Measurements from ENCODE around the gene PCDH15.

PCDH15 gene

DNA sequence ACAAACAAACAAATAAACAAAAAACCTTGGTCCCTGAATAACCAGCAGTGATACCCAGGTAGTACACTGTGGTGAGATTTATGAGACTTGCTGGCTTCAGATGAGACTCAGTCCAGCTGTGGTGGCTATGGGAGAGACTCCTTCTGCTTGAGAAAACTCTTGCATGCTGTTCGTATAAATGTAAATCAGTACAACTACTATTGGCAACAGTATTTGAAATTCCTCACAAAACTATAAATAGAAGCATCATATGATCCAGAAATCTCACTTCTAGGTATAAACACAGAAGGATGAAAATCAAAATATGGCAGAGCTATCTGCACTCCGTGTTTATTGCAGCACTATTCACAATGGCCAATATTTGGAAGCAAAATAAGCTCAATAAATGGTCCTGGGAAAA lies 692.1 kb downstream of the PCDH15 start:
- DNase-seq = no peak

DNA sequence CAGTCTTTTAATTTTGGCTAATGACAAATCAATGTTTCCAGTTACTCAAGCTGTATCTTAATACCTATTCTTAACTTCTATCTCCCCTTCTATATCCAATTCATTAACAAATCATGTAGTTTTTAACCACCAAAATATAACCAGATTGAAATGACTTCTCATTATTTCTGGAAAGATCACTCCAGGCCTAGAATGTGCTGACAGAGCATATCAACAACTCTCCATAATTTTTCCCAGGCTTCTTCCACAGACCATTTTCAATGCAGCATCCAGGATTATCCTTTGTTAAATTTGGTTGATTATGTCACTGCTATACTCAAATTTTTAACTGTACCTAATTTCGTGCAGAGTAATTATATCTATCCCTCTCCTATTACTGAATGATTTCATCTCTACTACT lies 704.1 kb downstream of the PCDH15 start:
- no peak for DNase-seq

DNA sequence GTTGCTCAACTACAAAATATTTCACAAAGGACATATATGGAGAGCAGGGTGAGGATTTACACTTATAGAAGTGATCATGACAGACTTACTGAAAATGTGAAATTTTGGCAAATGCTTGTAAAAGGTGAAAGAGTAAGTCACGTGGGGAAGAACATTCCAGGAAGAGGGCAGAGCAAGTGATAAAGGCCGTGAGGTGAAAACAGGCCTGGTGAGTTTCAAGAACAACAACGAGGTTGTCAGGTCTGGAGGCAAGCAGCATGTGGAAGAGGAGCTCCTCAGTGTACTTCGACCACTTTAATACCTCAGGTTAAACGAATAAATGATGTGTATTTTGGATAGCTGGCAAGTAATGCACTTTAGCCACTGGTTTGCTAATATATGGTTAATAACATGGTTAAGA lies 706.7 kb downstream of the PCDH15 start:
- no peak for DNase-seq

DNA sequence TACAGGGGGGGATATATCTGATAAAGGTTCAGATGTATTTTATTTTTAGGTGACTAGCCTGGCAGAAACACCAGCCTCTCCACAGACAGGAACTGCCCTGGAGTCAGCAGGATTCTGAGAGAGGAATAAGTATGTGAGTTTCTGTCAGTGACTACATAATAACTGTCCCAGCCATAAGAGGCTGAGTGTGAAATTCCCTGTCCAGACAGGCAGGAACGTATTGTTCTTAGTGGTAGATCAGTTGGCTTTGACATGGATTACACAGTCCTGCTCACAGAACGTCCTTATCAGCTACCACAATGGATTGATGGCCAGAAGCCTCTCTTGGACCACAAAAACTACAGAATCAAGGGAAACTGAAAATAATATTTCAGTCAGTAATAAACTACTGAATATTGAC lies 709.8 kb downstream of the PCDH15 start:
- DNase-seq = no peak

DNA sequence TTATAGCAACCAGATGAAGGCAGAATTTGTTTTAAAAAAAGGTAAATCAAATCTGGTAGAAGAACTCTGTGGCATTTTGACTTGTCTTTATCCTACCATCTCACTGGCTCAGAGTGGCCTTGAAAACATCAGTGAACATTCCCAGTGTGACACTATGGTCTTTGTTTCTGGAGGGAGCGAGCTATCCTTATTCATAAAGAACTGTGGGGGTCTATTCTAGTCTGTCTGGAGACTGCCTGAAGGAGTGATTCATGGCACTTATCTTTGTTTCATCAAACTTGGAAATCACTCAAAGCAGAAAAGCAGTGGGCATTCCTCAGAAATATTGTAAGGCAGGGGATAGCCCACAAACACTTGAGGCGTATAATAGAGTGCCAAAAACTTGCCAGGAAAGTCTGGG lies 719.1 kb downstream of the PCDH15 start:
- no peak for DNase-seq

DNA sequence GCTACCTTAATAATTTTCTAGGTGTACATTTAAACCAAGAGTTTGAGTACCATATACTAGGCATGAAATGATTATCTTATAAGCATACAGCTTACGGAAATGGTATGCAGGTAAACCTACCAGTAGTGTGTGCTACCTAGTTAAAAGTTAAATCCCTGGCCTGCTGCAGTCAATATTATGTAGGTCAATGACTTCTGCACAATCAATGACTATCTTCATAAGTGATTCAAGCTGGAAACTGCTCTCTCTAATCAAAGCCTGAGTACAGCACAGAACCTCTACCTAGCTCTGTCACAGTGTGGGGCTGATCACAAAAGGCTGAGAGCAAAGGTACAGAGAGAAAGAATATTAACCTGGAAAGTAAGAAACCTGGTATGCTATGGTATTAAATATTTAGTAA lies 733.7 kb downstream of the PCDH15 start:
- no peak for DNase-seq

DNA sequence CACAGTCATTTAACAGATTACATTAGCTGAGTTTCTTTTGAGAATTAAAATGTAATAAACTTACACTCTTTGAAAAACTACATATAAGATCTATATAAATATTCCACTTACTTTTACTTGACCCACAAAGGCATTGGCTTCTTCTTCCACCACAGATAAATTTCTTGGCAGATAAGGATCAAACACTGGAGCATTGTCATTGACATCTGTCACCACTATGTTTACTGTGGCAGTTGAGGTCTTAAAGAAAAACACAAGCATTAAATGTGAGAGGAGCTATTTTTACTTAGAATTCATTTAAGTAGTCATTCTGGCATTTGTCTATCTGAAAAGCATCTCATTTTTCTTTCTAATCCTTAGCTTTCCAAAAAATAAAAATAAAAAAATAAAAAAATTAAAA lies 734.4 kb downstream of the PCDH15 start:
- DNase-seq = no peak

DNA sequence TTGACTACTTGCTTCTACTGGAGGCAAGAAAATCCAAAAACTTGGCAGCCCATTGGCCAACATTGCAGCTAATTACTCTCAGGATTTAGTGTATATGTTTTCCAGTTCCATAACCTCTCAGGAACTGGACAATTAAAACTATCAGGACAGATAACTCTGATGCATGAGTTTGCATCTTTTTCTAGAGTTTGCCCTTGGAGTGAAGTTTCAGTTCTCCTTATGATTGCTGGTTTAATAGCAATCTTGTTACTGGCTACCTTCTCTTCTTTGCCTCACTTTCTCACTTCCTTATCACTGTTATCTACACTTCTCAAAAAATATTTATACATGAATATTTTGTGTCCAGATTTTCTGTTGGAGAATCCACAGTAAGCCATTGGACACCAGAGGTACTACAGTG lies 735.9 kb downstream of the PCDH15 start:
- DNase-seq = no peak

DNA sequence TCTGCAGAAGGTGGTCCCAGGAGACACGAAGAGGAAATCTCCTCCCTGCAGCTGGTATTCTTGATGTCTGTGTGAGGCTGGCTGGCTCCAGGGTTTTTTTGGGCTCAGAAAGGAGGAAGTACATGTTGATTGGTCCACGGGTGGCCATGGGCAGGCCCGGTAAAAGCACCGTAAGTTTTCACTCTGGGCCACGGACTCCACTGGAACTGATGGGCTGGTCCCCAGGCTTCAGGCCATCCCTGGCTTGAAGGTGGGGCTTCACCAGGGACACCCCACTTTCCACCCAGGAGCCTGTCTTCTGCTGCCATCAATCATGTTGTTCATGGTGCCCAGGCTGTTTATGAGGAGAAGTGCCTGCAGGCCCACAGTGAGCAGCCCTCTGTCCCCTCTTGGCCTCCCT lies 736.8 kb downstream of the PCDH15 start:
- no peak for DNase-seq

DNA sequence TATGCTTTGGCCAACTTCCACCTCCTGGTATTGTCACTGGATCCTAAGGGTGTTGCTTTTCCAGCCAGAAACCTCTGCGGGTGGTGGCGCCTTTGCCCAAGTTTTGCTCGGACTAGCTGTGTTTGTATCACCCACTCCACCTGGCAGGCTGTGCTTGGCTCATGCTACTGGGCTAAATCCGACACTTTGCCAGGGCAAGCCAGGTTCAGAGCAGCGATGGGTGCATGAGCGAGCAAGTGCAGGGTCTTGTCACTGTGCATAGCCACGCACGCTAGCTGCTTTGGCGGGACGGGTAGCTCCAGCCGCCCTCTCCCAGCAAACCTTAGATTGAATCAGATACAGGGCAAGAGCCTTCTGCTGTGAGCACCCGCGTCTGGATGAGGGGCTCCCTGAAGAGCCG lies 737.5 kb downstream of the PCDH15 start:
- no peak for DNase-seq

DNA sequence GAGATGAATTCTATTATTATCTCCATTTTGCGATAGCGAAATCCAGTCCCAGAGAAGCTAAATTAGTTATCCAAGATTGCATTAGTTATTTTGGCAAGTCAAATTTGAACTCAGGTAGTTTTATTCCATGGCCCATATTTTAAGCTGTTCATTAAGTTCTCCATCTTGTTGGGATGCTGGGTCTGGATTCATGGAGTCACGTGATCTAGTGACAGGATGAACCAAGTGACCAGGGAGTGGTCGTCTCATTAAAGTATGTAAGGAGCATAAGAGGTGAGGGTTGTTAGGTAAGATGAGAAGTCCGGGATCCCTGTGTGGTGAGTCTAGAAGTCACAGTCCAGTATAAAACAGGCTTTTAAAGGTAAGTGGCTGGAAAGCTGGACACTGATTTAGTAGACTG lies 740.5 kb downstream of the PCDH15 start:
- no peak for DNase-seq

DNA sequence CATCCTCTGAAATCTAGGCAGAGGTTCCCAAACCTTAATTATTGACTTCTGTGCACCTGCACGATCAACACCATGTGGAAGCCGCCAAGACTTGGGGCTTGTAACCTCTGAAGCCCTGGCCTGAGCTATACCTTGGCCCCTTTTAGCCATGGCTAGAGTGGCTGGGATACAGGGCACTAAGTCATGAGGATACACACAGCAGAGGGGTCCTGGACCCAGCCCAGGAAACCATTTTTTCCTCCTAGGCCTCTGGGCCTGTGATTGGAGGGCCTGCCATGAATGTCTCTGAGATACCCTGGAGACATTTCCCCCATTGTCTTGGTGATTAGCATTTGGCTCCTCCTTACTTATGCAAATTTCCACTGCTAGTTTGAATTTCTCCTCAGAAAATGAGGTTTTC lies 743.7 kb downstream of the PCDH15 start:
- DNase-seq = no peak

DNA sequence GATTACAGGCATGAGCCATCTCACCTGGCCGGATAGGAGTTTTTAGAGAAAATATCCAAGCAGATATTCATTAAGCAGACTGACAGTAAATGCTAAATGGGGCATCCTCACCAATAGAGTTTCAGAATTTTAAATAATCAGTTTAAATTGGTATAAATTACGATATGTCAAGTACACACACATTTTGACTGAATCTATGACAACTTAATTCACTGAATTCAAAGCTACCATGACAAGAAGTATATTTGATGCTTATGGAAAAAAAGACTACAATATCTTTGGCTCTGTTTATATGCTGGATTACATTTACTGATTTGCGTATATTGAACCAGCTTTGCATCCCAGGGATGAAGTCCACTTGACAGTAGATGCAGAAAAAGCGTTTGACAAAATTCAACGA lies 774.7 kb downstream of the PCDH15 start:
- no peak for DNase-seq

DNA sequence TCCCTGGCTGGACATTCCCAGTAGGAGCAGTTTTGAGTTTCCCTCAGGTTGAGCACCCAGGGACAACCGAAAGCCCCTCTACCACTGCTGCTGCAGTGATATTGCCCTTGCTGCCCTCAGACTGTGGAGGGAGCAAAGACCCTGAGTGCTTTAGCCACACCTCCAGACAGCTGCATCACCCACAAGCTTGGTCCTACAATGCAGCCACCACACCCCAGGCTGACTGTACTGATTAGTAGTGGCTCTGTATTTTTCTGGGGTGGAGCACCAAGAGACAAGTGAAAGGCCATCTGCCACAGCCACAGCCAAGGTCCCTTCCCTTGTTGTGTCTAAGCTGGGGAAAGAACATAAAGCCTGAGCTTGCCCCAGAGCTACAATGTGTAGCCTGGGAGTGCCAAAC lies 789.9 kb downstream of the PCDH15 start:
- no peak for DNase-seq

DNA sequence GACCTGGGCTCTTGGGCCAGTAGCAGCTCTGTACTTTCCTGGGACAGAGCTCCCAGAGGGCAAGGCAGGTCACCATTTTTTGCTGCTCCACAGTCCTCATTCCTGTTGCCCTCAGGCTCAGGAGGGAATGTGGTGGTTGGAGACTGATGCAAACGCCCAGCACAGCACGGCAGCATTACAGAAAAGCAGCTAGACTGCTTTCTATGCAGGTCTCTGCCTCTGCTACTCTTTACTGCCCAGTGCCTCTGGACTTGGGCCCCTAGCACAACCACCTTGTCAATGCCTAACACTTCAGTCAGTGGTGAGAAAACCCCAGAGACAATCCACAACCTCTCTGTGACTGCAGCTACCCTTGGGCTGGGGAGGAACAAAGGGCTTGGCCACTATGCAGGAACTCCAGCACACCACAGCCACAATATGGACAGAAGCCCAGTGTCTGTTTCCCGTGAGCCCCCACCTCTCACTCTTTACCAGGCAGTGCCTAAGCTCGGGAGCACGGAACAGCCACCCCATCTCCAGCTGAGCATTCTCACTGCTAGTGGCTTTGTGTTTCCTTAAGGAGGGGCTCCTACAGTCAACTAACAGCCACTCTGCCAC lies 790.6 kb downstream of the PCDH15 start:
- no peak for DNase-seq

DNA sequence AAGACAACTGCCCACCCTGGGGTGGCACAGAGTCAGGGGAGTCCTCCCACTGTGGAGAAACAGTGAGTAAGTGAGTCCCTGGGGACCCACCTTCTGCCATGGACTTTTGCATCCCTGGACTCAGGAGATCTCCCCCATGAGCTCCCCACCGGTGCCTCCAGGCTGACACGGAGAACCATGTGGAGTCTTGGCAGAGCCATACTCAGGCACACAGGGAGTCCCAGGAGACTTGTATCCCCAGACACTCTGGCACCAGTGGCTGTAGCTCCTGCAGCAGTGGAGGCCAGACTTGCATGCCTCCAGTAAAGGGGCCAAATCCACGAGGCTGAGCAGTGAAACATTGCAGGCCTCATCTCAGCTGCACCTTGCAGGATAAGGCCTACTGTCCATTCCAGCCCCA lies 791.4 kb downstream of the PCDH15 start:
- no peak for DNase-seq

DNA sequence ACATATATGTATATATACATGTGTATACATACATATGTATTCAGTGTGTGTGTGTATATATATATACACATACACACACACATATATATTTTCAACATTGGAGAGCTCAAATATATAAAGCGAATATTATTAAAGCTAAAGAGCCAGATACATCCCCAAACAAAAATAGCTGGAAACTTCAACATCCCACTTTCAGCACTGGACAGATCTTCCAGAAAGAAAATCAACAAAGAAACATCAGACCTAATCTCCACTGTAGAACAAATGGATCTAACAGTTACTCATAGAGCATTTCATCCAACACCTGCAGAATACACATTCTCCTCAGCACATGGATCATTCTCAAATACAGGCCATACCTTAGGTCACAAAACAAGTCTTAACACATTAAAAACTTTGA lies 799.0 kb downstream of the PCDH15 start:
- DNase-seq = no peak

DNA sequence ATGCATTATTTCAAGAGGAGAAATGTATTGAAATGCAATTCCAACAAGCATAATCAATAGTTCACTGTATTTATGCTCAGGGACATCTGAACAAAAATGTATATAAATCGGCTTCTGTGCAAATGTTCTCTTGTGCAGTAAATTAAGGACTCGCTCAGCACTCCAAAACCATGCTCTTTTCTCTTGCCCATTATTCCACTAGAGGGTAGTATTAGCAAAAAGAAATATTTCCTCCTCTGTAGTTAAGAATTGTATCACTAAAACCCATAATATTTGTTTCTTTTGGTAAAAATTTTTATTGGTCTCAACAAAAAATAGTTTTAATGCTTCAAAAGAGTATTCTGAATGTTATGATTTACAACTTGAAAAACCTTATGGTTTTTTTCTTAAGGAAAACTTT lies 803.1 kb downstream of the PCDH15 start:
- DNase-seq = peak; percentile 7

DNA sequence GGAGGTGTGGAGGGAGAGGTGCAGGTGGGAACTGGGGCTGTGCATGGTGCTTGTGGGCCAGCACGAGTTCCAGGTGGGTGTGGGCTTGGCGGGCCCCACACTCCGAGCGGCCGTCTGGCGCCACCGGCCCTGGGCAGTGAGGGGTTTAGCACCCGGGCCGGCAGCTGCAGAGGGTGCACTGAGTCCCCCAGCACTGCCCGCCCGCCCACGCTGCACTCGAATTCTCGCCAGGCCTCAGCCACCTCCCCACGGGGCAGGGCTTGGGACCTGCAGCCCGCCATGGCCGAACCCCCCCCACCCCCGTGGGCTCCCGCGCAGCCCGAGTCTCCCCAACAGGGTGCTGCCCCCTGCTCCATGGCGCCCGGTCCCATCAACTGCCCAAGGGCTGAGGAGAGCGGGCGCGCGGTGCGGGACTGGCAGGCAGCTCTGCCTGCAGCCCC lies 810.2 kb downstream of the PCDH15 start:
- DNase-seq = no peak

DNA sequence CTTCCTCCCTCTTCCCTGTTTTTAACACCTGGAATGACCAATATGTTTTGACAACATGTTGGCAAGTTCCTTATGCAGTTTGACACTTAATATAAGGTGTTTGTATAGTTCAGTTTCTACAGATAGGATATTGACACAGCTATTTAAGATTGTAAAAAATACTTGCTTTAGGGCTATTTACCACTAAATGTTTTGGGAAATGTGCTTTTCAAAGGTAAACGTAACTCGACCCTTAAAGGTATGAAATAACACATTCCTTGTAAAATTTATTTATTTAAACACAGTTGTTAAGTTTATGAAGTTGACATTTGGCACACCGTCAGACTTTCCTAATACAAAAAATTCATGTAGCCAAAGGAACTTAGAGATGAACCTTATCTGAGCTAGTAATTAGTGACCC lies 817.6 kb downstream of the PCDH15 start:
- DNase-seq = no peak

DNA sequence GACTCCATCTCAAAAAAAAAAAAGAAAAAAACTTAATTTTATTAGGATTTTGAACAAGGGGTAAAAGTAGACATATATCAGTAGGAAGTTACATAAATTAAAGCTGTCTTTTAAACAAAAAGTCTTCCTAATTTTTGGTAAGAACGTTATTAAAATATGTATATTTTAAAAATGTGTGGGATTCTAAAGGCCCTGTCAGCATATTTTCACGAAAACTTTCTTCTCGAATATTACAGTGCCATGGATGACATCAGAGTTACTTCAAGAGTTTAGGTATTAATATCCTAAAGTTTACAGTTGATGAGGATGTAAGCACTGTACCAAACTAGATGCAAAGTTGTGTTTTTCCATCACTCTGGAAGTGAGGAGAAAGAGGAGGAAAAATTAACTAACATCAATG lies 820.8 kb downstream of the PCDH15 start:
- DNase-seq = no peak

DNA sequence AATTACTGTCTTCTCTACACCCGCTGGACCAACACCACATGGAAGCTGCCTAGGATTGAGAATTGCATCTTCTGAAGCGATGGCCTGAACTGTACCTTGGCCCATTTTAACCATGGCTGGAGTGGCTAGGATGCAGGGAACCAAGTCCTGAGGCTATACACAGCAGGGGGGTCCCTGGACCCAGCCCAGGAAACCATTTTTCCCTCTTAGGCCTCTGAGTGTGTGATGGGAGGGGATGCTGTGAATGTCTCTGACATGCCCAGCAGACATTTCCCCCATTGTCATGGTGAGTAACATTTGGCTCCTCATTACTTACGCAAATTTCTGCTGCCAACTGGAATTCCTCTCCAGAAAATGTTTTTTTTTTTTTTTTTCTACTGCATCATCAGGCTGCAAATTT lies 822.7 kb downstream of the PCDH15 start:
- no peak for DNase-seq

DNA sequence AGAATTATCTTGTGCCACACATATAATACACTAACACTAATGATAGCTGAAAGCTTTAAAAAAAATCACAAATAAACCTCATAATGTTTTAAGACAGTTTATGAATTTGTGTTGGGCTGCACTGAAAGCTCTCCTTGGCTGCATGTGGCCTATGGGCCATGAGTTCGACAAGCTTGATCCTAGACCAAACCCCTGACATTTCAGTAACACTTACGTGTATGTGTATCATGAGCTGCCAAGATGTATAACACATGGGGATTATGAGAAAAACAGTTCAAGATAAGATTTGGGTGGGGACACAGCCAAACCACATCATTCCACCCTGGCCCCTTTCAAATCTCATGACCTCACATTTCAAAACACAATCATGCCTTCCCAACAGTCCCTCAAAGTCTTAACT lies 823.8 kb downstream of the PCDH15 start:
- no peak for DNase-seq

DNA sequence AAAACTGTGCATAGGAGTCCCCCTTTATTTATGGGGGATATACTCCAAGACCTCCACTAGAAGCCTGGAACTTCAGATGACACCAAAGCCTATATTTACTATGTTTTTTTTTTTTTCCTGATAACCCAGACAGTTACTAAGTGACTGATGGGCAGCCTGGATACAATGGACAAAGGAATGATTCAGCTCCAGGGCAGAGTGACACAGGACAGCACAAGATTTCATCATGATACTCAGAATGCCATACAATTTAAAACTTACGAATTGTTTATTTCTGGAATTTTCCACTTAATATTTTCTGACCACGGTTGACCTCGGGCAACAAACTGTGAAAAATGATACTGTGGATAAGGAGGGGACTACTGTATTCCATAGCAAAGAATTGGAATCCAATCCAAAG lies 843.6 kb downstream of the PCDH15 start:
- DNase-seq = no peak

DNA sequence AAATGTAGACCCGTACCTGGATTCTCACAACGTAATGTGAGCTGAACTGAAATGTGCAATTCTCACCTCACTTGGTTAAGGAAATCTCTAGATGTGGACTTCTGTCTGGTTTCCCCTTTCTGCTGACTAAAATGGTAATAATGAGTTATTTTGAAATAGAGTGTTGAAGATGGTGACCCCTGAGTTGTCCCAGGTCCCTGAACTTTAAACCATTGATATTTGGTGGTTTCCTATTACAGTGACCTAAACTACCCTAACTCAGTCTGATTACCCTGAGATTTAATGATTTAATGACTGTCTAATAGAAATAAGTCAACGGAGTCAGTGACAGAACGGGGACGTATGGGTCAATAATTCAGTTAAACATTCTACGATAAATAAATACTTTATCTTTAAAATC lies 845.9 kb downstream of the PCDH15 start:
- no peak for DNase-seq
